Activated T-helper 1 cell treated with anti-CD3 and anti-CD28 coated beads, Interleukin-2, amount 50 U/mL, for 16 hours (primary cell): Measurements from ENCODE around the gene USP25.

Source experiments
- DNase-seq, 2 donors: peaks; one replicate each; pipeline ENCODE4 v3.0.0-alpha.2; 2020; ENCODE audit warnings: low read depth in 1 of 2, low spot score in 1 of 2

The USP25 gene, protein sequence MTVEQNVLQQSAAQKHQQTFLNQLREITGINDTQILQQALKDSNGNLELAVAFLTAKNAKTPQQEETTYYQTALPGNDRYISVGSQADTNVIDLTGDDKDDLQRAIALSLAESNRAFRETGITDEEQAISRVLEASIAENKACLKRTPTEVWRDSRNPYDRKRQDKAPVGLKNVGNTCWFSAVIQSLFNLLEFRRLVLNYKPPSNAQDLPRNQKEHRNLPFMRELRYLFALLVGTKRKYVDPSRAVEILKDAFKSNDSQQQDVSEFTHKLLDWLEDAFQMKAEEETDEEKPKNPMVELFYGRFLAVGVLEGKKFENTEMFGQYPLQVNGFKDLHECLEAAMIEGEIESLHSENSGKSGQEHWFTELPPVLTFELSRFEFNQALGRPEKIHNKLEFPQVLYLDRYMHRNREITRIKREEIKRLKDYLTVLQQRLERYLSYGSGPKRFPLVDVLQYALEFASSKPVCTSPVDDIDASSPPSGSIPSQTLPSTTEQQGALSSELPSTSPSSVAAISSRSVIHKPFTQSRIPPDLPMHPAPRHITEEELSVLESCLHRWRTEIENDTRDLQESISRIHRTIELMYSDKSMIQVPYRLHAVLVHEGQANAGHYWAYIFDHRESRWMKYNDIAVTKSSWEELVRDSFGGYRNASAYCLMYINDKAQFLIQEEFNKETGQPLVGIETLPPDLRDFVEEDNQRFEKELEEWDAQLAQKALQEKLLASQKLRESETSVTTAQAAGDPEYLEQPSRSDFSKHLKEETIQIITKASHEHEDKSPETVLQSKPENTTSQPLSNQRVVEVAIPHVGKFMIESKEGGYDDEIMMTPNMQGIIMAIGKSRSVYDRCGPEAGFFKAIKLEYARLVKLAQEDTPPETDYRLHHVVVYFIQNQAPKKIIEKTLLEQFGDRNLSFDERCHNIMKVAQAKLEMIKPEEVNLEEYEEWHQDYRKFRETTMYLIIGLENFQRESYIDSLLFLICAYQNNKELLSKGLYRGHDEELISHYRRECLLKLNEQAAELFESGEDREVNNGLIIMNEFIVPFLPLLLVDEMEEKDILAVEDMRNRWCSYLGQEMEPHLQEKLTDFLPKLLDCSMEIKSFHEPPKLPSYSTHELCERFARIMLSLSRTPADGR

DNA sequence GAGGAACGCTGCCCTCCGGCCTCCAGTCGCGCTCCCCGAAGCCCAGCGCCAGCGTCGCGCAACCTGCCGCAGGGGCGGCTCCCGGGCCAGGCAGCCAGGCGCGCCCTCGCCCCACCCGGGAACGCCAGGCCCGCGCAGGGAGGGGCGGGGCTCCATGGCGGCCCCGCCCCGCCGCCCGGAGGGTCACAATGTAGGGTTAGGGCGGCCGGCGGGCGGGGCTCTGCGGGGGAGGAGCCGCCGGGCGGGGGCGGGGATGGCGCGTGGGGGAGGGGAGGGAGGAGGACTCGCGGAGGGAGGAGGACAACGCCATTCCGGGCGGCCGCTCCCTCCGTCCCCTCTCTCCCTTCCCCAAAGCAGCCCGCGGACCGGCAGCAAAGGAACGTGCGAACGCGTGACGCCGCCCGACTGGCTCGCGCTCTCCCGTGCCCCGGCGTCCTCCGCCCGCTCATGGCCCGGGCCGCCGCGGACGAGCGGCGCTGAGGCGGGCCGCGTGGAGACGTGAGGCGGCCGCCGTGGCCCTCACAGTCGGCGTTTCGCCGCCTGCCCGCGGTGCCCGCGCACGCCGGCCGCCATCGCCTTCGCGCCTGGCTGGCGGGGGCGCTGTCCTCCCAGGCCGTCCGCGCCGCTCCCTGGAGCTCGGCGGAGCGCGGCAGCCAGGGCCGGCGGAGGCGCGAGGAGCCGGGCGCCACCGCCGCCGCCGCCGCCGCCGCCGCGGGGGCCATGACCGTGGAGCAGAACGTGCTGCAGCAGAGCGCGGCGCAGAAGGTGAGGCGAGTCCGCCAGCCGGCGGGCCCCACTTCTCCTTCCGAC, at the start of gene USP25:
USP25 (plus strand) TSS at position 309 of the 810 bp plus-strand sequence; CDS start at position 721, 412 bp downstream.
- peak; percentile 76 to 84 for DNase-seq

DNA sequence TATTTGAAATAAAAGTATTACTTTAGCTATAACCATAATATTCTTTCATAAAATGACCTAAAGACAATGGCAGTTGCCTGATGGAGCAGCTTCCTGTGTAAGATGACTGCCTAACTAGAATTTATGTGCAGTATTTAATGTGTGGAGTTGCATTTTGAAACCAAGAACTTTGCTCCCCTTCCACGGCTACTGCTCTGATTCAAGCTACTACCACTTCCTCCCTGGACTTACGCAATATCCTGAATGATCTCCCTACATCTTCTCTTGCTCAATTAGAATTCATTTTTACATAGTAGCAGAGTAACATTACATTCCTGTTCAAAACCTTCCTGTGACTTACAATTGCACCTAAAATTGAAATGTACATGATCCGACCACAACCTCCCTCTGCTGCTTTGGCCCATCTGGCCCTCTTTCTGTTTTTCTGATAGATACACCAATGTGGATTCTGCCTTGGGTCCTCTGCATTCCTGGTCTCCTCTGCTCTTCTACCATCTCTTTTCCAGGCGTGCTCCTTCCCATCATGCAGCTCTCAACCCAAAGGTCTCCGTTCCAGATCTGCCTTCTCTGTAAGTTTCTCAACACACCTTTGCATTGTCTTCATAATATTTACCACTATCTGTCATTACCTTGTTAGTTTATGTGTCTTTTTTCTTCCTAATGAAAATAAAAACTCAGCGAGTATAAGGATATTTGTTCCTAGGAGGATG, 47.4 kb upstream of the USP25 start:
- DNase-seq, result no peak

DNA sequence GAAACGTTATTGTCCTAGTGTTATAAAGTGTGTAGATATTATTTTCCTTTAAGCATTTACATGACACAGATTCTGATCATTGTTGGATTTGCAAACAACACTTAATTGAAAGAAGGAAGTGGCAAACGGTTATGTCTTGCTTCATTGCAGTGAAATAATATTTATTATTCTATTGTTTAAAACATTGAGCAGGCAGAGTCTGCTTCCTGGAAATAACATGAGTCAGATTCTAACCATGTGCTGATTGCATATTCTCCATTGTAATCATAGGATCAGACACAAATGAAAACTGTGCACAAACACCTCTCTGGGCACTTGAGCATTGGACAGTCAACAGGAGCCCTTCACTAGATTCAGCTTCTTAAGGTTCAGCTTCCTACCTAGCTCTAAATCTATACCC, 46.8 kb upstream of the USP25 start:
- DNase-seq, result no peak

DNA sequence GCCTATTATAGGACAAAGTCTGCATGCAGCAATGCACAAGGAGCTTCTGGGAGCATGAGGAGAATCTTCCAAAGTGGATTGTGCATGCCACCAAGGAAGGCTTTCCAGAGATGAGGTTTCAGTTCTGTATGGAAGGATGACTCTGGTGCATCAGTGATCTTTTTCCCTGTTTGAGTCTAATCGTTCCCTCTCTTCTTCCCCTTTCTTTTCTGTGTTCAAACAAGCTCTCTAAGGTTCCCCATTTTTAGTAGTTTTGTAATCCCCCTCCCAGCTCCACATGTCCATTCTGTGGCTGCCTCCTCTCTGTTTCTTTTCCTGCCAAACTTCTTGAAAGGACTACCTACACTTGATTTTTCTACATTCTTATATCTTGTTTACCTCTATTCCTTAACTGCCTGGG, 43.3 kb upstream of the USP25 start:
- no peak for DNase-seq

DNA sequence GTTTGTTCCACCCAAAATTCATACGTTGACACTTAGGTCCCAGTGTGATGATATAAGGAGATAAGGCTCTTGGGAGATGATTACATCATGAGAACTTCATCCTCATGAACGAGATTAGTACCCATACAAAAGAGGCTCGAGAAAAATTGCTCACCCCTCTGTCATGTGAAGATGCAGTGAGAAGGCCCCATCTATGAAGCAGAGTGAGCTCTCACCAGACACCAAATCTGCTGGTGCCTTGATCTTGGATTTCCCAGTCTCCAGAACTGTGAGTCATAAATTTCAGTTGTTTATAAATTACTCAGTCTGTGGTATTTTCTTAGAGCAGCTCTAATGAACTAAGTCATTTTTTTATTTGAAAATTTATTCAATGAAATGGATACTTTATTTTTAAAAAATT, 42.6 kb upstream of the USP25 start:
- no peak for DNase-seq

DNA sequence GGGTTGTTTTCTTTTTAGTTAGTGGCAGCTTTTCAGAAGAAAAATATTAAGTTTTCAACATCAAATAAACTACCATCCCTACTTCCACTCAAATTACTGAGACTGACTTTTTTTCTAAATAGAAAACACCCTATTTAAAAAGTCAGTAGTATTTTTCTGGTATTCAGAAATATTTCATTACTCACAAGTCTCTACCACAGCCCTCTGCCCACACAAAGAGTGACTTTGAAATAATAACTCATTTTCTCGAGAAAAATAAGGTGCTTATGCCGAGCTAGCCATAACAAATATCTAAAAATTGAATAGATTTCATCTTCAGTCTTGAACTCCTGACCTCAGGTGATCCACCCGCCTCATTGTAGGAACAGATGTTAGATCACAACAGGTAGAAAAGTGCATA, 41.8 kb upstream of the USP25 start:
- no peak for DNase-seq

DNA sequence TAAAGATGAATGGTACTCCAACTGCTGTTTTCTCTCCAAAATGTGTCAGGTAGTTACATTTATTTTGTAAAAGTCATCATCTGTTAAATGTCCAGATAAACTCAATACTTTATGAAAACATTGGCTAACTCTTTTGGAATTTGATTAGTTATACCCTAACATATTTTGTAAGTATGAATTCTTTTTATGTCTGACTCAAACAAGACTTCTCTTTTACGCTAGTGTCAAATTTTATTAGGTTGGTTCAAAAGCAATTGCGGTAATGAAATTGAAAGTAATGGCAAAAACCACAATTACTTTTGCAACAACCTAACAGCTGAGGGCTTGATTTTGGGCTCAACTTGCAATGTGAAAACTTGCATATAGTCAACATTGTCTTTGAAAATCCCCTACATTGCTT, 41.0 kb upstream of the USP25 start:
- DNase-seq, result no peak

DNA sequence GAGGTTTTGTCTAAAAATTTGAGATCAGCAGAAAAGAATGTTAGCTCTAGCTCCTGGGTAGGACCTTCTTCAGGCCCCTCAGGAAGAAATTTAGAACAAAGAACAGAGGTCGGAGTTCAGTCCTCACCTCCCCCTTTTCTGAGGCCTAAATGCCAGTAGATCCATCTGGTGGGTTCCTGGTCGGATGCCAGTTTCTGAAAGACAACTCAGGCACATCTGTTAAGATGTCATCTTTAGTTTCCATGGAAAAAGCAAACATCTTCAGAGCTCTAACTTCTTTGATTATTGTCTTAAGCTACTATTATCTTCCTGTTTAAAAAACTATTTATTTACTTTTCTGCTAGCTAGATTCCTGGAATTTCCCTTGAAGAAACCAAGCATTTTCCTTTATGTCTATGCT, 37.1 kb upstream of the USP25 start:
- DNase-seq, result no peak

DNA sequence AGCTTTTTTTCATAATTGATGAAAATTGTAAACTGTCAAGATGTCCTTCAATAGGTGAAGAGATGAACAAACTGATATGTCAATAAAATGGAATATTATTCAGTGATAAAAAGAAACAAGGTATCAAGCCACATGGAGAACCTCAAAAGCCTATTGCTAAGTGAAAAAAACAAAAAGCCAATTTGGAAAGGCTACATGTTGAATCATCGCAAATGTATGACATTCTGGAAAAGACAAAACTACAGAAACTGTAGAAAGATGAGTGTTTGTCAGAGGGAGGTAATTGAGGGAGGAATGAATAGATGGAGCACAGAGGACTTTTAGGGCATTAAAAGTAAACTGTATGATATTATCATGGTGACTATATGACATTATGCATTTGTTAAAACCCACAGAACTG, 34.5 kb upstream of the USP25 start:
- DNase-seq, result no peak

DNA sequence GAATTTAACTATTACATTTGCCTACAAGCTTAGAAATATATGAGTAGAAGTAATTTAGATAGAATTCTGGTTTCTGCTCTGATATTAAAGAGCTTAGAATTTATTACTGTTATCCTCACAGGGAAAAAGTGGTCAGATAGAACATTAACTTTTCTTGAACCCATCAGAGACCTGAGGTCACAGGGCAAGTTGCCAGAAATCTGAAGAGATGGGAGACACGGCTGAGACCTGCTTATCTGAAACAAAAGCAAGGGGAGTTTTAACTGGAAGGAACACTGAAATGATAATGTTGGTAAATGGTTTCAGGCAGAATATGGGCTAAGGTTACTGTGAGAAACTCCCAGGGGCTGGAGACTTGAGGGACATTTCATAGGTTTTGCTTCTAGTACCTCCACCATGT, 28.0 kb upstream of the USP25 start:
- DNase-seq, result no peak

DNA sequence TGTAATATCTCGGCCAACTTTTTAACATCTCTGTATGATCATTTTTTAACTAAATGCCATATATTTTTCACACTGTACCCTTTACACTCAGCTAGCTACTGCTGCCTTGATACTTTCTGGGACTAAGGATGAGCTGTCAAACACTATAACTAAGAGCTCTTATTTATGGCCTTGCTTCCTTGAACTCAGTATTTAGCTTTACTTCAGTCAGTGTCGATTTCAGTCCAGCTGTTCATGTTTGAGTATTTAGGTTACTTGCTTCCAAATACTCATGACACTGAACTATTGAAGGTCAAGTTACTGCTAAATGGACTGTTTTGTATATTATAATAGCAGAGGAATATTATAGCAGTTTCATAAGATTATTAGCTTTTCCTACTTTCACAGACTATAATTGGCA, 25.9 kb upstream of the USP25 start:
- no peak for DNase-seq

DNA sequence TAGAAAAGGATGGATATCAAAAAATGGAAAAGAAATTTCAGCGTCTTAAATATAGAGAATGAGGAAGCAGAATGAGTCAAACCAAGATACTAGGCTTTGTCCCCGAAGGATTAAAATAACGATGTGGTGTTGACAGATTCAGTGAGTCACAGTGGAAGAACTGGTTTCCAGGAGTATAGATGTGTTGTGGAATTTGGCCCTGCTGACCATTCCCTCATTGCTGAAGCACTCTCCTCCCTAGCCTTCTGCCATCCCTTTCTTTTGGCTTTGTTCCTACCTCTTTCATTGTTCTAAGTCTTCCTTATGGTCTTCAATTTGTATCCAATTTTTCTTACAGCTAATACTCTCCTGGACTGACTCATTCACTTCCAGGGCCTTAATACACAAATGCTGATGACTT, 23.1 kb upstream of the USP25 start:
- DNase-seq, result no peak

DNA sequence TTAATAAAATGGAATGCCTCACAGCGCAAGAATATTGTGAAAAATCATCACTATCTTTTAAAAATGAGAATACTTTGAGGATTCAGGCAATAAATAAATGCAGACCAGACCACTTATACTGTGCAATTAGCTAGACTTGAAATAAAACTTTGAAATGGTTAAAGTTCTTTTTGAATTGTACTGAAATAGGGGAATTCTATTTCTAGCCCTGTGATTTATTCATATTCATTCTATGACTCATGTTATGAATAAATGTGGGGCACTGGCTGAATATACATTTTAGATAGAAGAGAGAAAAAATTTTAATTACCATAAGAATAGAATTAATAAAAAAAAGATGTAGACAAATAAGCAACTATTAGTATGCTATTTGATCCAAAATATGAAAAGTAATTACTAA, 16.4 kb upstream of the USP25 start:
- no peak for DNase-seq

DNA sequence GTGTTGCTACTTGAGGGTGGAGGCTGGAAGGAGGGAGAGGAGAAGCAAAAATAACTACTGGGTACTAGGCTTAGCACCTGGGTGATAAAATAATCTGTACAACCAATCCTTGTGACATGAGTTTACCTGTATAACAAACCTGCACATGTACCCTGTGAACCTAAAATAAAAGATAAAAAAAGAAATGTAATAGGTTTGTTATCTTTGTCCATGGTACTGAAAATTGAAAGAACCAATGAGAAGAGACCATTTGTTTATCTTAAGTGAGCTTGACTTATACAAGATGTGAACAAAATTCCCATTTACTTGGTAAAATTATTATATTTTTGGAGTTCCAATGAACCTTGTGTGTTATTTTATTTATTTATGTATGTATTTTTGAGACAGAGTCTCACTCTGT, 11.1 kb upstream of the USP25 start:
- no peak for DNase-seq

DNA sequence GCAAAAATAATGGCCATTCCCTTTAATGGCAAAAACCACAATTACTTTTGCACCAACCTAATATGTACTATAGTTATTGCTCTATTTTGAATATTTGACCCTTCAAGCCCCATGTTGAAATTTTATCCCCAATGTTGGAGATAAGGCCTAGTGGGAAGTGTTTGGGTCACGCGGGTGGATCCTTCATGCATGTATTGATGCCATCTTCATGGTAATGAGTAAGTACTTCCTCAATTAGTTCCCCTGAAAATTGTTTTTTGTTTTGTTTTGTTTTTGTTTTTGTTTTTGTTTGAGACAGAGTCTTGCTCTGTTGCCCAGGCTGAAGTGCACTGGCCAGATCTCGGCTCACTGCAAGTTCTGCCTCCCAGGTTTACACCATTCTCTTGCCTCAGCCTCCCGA, 9.8 kb upstream of the USP25 start:
- DNase-seq, result no peak

DNA sequence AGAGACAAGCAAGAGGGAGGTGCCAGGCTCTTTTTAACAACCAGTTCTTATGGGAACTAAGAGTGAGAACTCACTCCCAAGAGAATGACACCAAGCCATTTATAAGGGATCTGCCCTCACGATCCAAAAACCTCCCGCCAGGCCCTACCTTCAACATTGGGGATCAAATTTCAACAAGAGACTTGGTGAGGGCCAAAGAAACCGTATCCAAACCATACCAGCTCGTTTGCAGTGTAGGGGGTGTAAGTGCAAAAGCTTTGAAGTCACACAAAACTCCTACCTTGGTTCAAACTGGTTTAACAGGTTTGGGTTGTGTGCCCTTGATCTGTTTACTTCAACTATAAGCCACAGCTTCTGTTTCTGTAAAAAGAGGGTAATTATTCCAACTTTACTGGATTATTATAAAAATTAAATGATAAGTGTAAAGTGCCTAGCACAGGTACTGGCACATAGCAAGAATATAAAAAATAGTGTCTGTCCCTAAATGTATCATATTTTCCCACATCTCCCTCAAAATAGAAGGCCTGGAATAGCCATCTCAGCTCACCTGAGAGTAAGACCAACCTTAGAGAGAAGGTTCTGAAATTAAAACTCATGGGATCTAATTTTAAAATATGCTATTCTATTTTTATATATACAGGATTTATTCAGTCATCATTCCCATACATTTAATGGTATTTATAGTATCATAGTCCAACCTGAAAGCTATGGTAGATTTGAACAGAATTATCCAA, 7.0 kb upstream of the USP25 start:
- DNase-seq, result no peak

DNA sequence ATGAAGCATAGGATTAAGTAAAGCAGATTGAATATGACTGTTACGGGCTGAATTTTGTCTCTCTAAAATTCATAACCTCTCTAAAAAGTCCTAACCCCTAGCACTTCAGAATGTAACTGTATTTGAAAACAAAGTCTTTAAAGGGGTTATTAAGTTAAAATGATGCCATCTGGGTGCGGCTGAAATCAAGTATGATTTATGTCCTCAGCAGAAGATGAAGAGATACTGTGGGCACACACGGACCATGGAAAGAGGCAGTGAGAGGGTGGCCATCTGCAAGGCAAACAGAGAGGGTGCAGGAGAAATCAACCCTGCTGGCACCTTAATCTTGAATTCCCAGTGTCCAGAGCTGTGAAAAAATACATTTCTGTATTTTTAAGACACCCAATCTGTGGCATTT, 3.8 kb upstream of the USP25 start:
- no peak for DNase-seq

DNA sequence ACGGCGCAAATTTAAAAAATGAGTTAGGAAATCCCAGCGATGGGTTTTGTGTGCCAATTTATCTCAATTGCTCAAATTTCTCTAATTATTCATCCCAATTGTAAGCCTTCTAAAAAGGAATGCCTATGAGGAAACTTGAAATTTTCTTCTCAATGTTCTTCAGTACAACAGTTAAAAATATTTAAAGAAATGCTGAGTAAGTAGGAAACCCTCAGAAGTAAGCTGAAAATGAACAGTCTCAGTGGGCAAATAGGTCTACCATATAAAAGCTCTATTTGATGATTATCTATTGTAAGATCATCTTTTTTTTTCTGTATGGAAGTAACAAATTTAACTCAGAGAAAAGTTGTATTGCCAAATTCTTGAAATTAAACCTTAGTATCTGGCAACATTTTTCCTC, 1.7 kb upstream of the USP25 start:
- no peak for DNase-seq

DNA sequence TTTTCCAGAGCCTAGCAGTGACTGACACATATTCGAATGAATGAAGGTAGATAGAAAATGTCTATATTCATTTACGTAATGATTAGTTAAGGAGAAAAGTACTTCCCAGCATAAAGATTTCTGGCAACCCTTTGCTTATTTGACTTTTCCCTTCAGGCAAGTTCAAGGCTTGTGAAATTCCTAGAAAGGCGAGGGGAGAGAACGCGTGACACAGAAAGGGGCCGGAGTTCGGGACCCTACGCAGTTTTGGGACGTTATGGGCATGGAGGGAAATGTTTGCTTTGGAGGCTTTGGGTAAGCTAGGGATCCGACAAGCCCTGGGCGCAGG, 472 bp upstream of the USP25 start:
- no peak for DNase-seq
